Measurements from ENCODE around the gene ARHGAP42.

GRCh38 chr11:101032991-101033390, 345.9 kb downstream of the ARHGAP42 start:
- no peak for TF ChIP-seq CTCF (IDR thresholded peaks at IDR 0.05; ENCODE audit: insufficient read depth, low read length, poor library complexity, severe bottlenecking)
- no peak for TF ChIP-seq EZH2phosphoT487 (conservative IDR thresholded peaks at IDR 0.05; ENCODE audit: low read length)

Data from SU-DHL-6 (cell line).